ENCODE results near the gene ATP8B2. TPM values are rescaled to one million over a fixed set of nuclear protein-coding genes. Genes with fewer than 3 reads are reported as not detected.

Gene ATP8B2
- total RNA-seq, 1 donor from 2014 or later: 105 TPM

DNA sequence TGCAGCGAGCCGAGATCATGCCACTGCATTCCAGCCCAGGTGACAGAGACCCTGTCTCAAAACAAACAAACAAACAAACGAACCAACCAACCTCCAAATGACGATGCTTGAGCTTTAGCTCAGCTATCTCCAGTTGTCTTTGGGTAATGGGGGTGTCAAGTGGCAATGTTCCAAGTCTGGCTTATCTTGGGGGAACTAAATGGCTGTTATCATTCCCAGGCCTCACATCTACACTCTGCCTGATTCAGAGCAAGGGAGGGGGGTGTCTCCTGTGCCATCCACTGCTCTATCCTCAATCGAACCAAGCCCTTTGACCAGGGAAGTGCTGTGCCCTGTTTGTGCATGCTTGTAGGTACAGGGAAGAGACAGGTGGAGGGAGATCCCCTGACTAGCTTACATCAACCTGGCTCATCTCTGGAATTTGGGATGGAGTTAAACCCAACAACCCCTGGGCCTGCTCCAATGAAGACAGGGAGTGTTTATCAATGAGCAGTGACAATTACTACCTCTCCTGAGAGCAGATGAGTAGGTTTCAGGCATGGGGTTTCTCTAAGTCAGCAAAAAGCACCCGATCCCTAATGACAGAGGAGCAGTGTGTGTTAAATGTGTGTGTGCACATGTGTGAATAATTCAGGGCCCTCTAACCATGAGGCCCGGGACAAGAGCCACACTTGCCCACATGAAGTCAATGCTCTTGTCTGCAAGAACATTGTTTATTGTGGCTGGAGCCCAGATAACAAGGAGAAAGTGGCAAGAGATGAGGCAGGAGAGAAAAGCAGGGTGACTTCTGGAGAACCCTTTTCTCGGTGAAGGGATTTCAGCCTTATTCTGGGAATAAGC is 59.5 kb downstream of the ATP8B2 start:
- intact Hi-C loops (cut with micrococcal nuclease): loop anchor here (1.0 to 5.0 kb wide), 2 partner anchors 22 to 58 kb away; partner anchors contain the start of gene ATP8B2

DNA sequence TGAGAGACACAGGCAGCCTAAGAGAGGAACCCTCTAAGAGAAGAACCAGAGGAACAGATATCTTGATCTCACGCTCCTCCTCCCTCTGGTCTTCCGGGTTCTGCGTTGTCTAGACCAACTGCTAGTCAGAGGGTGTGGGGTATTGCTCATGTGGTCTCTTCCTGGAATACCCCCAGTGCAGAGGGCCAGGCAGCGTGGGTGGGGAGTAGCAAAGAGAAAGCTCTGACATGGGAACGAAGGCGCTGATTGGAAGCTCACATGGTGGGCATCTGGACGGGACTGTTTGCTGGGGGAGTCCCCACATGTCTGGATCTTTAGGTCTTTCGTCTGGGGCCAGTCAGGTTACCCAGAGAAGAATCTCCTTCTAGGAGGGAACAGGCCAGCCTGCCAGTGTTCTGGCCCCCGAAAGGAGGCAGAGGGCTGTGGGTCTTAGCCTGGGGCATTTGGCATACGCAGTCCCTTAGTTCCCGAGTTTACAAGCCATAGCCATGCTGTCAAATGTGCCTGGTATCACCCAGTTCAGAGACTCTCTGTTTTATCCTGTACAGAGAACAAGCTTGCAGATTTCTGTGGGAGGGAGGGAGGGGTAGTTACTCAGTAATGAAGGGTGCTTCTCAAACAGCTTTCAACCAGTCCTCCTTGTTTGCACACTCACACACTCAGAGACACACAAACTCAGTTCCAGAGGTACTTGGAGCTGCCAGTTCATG is 61.5 kb downstream of the ATP8B2 start:
- intact Hi-C loops (cut with micrococcal nuclease): loop anchor here (5.0 kb wide), 1 partner anchor 59 kb away; the partner anchor contains the start of gene ATP8B2

DNA sequence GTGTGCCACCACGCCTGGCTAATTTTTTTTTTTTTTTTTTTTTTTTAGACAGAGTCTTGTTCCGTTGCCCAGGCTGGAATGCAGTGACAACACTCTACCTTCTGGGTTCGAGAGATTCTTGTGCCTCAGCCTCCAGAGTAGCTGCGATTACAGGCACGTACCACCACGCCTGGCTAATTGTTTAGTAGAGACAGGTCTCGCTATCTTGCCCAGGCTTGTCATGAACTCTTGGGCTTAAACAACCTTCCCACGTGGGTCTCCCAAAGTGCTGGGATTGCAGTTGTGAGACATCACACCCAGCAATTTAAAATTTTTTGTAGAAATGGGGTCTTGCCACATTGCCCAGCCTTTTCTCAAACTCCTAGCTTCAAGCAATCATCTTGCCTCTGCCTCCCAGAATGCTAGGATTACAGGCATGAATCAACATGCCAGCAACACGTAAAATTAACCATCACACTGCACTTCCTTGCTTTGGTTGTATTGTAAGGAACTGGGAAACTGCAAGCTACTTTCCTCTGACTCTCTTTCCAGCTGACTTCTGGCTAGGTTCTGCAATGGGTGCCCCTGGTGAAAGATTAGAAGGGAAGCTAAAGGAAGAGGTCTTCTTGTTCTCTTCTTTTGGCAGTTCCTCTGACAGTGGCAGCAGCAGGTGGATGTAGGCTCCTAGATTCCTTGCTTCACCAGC is 65.9 kb downstream of the ATP8B2 start:
- intact Hi-C loops (cut with micrococcal nuclease): no loop called here

DNA sequence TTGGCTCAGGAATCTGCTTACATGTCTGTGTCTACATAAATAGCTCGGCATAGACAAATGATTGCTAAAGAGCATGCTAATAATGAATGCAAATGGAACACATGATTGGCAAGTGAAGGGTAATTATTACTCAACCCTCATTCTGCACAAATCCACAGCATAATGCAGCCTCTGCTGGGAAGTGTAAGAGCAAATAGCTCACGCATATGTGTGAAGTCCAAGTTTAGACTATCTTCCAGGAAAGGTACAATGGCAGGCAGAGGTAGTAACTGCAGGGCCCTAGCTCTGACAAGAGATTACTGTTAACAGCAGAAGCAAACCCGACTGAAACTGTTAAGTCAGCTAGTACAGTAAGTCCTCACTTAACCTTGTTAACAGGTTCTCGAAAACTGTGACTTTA is 72.8 kb downstream of the ATP8B2 start:
- intact Hi-C loops (cut with micrococcal nuclease): no loop called here

DNA sequence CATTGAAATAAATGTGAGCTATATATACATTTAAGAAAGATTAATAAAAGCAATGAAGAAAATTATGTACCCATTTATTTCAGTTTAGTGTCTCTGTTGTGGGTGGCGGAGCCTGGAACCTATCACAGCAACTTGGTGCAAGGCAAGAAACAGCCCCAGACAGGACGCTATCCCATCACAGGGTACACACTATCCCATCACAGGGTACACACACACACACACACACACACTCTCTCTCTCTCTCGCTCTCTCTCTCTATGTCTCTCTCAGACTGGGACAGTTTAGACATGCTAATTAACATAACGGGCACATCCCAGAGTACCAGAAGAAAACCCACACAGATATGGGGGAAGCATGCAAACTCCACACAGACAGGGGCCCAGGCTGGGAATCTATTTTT is 73.4 kb downstream of the ATP8B2 start:
- intact Hi-C loops (cut with micrococcal nuclease): no loop called here

DNA sequence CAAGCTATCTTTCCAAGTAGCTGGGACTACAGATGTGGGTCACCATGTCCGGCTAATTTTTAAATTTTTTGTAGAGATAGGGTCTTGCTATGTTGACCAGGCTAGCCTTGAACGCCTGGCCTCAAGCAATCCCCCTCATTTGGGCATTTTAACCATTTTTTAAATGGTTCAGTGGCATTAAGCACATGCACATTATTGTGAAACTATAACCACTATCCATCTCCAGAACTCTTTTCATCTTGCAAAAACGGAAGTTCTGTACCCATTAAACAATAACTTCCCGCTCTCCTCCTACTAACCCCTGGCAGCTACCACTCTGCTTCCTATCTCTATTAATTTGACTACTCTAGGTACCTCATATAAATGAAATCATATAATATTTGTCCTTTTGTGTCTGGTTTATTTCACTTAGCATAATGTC is 75.1 kb downstream of the ATP8B2 start:
- intact Hi-C loops (cut with micrococcal nuclease): no loop called here

Other genes starting within 250 kb of the ATP8B2 start
- gene NUP210L, start 170.5 kb upstream of the ATP8B2 start, total RNA-seq: 0.12 and 0.15 TPM in 2 replicates
- 706 and 720 TPM in 2 replicates for gene TPM3, start 133.4 kb upstream of the ATP8B2 start, total RNA-seq
- gene CFAP141, start 119.2 kb upstream of the ATP8B2 start, total RNA-seq: not detected in 2 replicates
- 223 and 230 TPM in 2 replicates for gene UBAP2L, start 104.6 kb upstream of the ATP8B2 start, total RNA-seq
- 115 and 116 TPM in 2 replicates for gene HAX1, start 52.9 kb upstream of the ATP8B2 start, total RNA-seq
- not detected in 2 replicates for gene AQP10, start 4.4 kb upstream of the ATP8B2 start, total RNA-seq
- gene IL6R, start 79.8 kb downstream of the ATP8B2 start, total RNA-seq: 6.4 and 9.8 TPM in 2 replicates
- not detected in 2 replicates for gene TDRD10, start 176.7 kb downstream of the ATP8B2 start, total RNA-seq
- gene SHE, start 176.9 kb downstream of the ATP8B2 start, total RNA-seq: not detected in 2 replicates
- 102 and 109 TPM in 2 replicates for gene UBE2Q1, start 233.1 kb downstream of the ATP8B2 start, total RNA-seq
- not detected in 2 replicates for gene CHRNB2, start 242.3 kb downstream of the ATP8B2 start, total RNA-seq